CD14-positive monocyte (primary cell): ENCODE data around the gene DGAT2. TPM values are rescaled to one million over a fixed set of nuclear protein-coding genes. Genes with fewer than 3 reads are reported as not detected.

Experiments
- DNase-seq, 3 donors: peaks; one replicate each; pipeline ENCODE4 v3.0.0-alpha.2; 2011 to 2022
- H2AFZ ChIP-seq: 2 replicates; pipeline ENCODE4 v1.6.0; 2012; ENCODE audit warnings: mild to moderate bottlenecking, low read depth, low read length, inconsistent platforms; ENCODE audit not compliant: insufficient read depth, poor library complexity, severe bottlenecking
- H3K27ac ChIP-seq, 2 donors: 1 replicate in 1 of 2; 2 replicates in 1 of 2; pipeline ENCODE4 v1.5.1; 2012 to 2013; ENCODE audit warnings: low read length in 2 of 2, control low read depth in 1 of 2, inconsistent platforms in 1 of 2, low read depth in 1 of 2, mild to moderate bottlenecking in 1 of 2
- H3K27me3 ChIP-seq, 2 donors: one replicate each; pipeline versions ENCODE4 v1.6.0 to v1.6.1; 2011 to 2013; ENCODE audit warnings: low read length in 2 of 2; ENCODE audit not compliant: control insufficient read depth in 2 of 2, insufficient read depth in 2 of 2
- H3K36me3 ChIP-seq, 2 donors: replicated peaks in 1 of 2; 1 replicate in 1 of 2; 2 replicates in 1 of 2; pipeline versions ENCODE4 v1.5.1 to v1.6.1; 2012 to 2013; ENCODE audit warnings: low read length in 2 of 2, control low read depth in 1 of 2, inconsistent platforms in 1 of 2, mild to moderate bottlenecking in 1 of 2; ENCODE audit not compliant: insufficient read depth in 2 of 2, control insufficient read depth in 1 of 2
- H3K4me1 ChIP-seq, 2 donors: 1 replicate in 1 of 2; 2 replicates in 1 of 2; pipeline versions ENCODE4 v1.5.1 to v1.6.1; 2012 to 2013; ENCODE audit warnings: low read length in 2 of 2, control low read depth in 1 of 2, inconsistent platforms in 1 of 2, mild to moderate bottlenecking in 1 of 2, moderate library complexity in 1 of 2; ENCODE audit not compliant: insufficient read depth in 2 of 2, control insufficient read depth in 1 of 2
- H3K4me2 ChIP-seq: replicated peaks from 2 replicates; pipeline ENCODE3; 2012; ENCODE audit warnings: low read length, moderate library complexity, mild to moderate bottlenecking; ENCODE audit not compliant: poor library complexity, severe bottlenecking; ENCODE audit errors: extremely low read depth
- H3K4me3 ChIP-seq, 3 experiments: fragments of 200-600 bp in 1 of 3; sonication (generic) in 1 of 3; replicated peaks in 1 of 3; 1 replicate in 2 of 3; 2 replicates in 1 of 3; pipeline ENCODE4 v1.5.1; 2011 to 2013; ENCODE audit warnings: low read length in 3 of 3, mild to moderate bottlenecking in 3 of 3, control low read depth in 2 of 3, low read depth in 2 of 3, inconsistent platforms in 1 of 3, moderate library complexity in 1 of 3
- H3K79me2 ChIP-seq: 2 replicates; pipeline ENCODE4 v1.6.0; 2012; ENCODE audit warnings: mild to moderate bottlenecking, control low read depth, inconsistent platforms, low read length, moderate library complexity; ENCODE audit not compliant: insufficient read depth
- H3K9ac ChIP-seq: 2 replicates; pipeline ENCODE4 v1.6.0; 2017; ENCODE audit warnings: low read length, mild to moderate bottlenecking; ENCODE audit not compliant: insufficient read depth, poor library complexity, severe bottlenecking
- H3K9me3 ChIP-seq, 2 donors: replicated peaks in 1 of 2; 1 replicate in 1 of 2; 2 replicates in 1 of 2; pipeline versions ENCODE4 v1.5.1 to v1.6.1; 2012 to 2013; ENCODE audit warnings: low read length in 2 of 2, control low read depth in 1 of 2; ENCODE audit not compliant: control insufficient read depth in 1 of 2, insufficient read depth in 1 of 2
- H4K20me1 ChIP-seq: 2 replicates; pipeline ENCODE4 v1.6.0; 2012; ENCODE audit warnings: mild to moderate bottlenecking, low read length, control low read depth, moderate library complexity; ENCODE audit not compliant: insufficient read depth
- H3K27ac Mint-ChIP-seq, 7 donors: one replicate each; pipeline ENCODE4 v1.8.0; 2020; ENCODE audit warnings: mild to moderate bottlenecking in 7 of 7, mixed read lengths in 7 of 7, moderate library complexity in 6 of 7, inconsistent platforms in 2 of 7
- H3K27me3 Mint-ChIP-seq, 3 donors: one replicate each; pipeline ENCODE4 v1.8.0; 2021 to 2022; ENCODE audit warnings: low read depth in 3 of 3, mild to moderate bottlenecking in 3 of 3, mixed read lengths in 3 of 3, moderate library complexity in 3 of 3, inconsistent platforms in 1 of 3
- H3K36me3 Mint-ChIP-seq, 2 donors: one replicate each; pipeline ENCODE4 v1.8.0; 2020; ENCODE audit warnings: mixed read lengths in 2 of 2, inconsistent platforms in 1 of 2, mild to moderate bottlenecking in 1 of 2
- H3K4me1 Mint-ChIP-seq: one replicate; pipeline ENCODE4 v1.8.0; 2020; ENCODE audit warnings: mild to moderate bottlenecking, mixed read lengths
- H3K4me3 Mint-ChIP-seq, 2 donors: one replicate each; pipeline ENCODE4 v1.8.0; 2020; ENCODE audit warnings: mild to moderate bottlenecking in 2 of 2, mixed read lengths in 2 of 2, moderate library complexity in 1 of 2
- H3K9me3 Mint-ChIP-seq, 7 donors: one replicate each; pipeline ENCODE4 v1.8.0; 2020 to 2022; ENCODE audit warnings: mixed read lengths in 7 of 7, mild to moderate bottlenecking in 6 of 7, moderate library complexity in 6 of 7, inconsistent platforms in 2 of 7
- CTCF ChIP-seq: fragments of 200-600 bp; IDR thresholded peaks from one replicate; pipeline ENCODE4 v1.8.0; 2022; ENCODE audit warnings: antibody characterized with exemption, mild to moderate bottlenecking
- WGBS: methylation state at CpG from one replicate; pipeline ENCODE4 v1.1.5; 2013; ENCODE audit warnings: missing lambda C conversion rate; ENCODE audit not compliant: insufficient coverage; 5-methylcytosine and 5-hydroxymethylcytosine counted together
- intact Hi-C, 2 donors: fragments of 100-400 bp; cut with micrococcal nuclease; formaldehyde crosslinking; loops; one replicate each; pipeline versions ENCODE4 v1.15.0 to v1.15.1; 2023
- polyA plus RNA-seq, 3 donors: library from polyadenylated mRNA; depleted of rRNA in 1 of 3; unstranded in 2 of 3; stranded (reverse) in 1 of 3; fragments of 300-500 nt in 2 of 3; fragments of >200 nt in 1 of 3; fragmentation: Illumina TruSeq in 2 of 3; gene quantifications; 1 replicate in 2 of 3; 2 replicates in 1 of 3; pipeline ENCODE4 v1.2.3, GENCODE V29; 2012 to 2021

DGAT2 gene
- polyA plus RNA-seq, 3 donors: 7.0 to 18.4 (median 14.8) TPM

DNA sequence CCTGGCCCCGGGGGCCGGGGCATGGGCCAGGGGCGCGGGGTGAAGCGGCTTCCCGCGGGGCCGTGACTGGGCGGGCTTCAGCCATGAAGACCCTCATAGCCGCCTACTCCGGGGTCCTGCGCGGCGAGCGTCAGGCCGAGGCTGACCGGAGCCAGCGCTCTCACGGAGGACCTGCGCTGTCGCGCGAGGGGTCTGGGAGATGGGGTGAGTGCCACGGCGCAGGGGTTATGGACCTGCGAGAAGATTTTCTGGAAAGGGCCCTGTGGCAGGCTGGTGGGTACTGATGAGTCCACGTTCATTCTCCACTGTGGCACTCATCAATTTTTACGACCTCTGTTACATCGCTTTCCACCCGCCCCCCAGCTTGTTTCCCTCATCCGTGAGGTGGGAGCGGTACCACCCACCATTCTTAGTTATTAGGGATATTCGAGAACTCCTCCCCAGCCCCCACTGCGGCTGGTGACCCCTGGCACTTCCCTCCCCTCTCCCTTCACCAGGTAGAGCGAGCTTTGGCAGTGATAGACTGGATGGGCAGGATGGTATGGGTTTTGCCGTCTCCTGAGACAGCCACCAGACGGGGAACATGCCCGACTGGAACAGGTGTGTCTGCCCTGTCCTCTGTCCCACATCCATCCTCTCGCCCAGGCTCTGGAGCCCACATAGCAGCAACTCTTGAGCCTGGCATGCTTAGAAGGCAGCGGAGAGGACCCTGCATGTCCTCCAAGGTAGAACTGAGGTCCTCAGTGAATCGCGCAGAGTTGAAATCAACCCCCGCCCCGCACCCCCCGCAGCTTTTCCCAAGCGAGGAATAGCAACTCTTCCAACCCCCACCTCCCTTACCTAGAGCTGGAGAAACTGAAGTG, 562 bp downstream of the DGAT2 start:
- peaks cover 21 to 22% of the 10 kb centered on the region in 2 donors for H3K36me3 Mint-ChIP-seq
- H3K4me1 Mint-ChIP-seq: peaks cover 86% of the 10 kb centered on the region
- H3K4me3 ChIP-seq: peak overlapping the region; percentile 48 to 79 (median 62)
- peaks cover 7 to 15% (median 11%) of the 10 kb centered on the region in 3 donors for H3K27me3 Mint-ChIP-seq
- peaks cover 76 to 80% of the 10 kb centered on the region in 2 donors for H3K4me1 ChIP-seq
- peak overlapping the region; percentile 82 for H3K4me2 ChIP-seq
- H2AFZ ChIP-seq: peak overlapping the region; percentile 84
- H3K4me3 Mint-ChIP-seq: peak overlapping the region; percentile 89
- H3K27me3 ChIP-seq: no peaks in the 10 kb centered on the region
- peak overlapping the region; percentile 91 for H3K9ac ChIP-seq
- peak overlapping the region; percentile 75 to 92 (median 87) for H3K27ac Mint-ChIP-seq
- no peaks in the 10 kb centered on the region for H3K9me3 ChIP-seq
- WGBS: 16% methylated on average over 25 of the region's 46 CpGs
- H3K27ac ChIP-seq: peak overlapping the region; percentile 11 to 89
- intact Hi-C loops: no loop called here
- TF ChIP-seq CTCF: no peak
- DNase-seq: no peak
- peaks cover 42% of the 10 kb centered on the region for H3K79me2 ChIP-seq
- no peaks in the 10 kb centered on the region for H4K20me1 ChIP-seq
- no peaks in the 10 kb centered on the region for H3K36me3 ChIP-seq
- H3K9me3 Mint-ChIP-seq: no peaks in the 10 kb centered on the region

- Histone ChIP-seq H3K4me2 (peak overlapping the region; percentile 82), H3K4me1 (peaks cover 85 to 88% of the 10 kb centered on the region in 2 donors), H3K4me3 (peak overlapping the region in 2 of 3 experiments; percentile 1 to 79), H3K36me3 (no peaks in the 10 kb centered on the region), H3K9ac (no peak overlapping the region), H3K27me3 (no peaks in the 10 kb centered on the region), H3K27ac (peak overlapping the region in 1 of 2 donors; percentile 98), H3K9me3 (no peaks in the 10 kb centered on the region), H3K79me2 (peaks cover 49% of the 10 kb centered on the region), H4K20me1 (no peaks in the 10 kb centered on the region), H2AFZ (no peak overlapping the region)
- H3K27ac Mint-ChIP-seq: peak overlapping the region; percentile 46 to 97 (median 94)
- peaks cover 7 to 15% (median 11%) of the 10 kb centered on the region in 3 donors for H3K27me3 Mint-ChIP-seq
- H3K36me3 Mint-ChIP-seq: peaks cover 28 to 29% of the 10 kb centered on the region in 2 donors
- peak overlapping the region; percentile 89 for H3K4me3 Mint-ChIP-seq
- TF ChIP-seq CTCF: no peak
- 40% methylated on average over 1 of the region's 5 CpGs for WGBS
- H3K4me1 Mint-ChIP-seq: peaks cover 89% of the 10 kb centered on the region
- no peak for DNase-seq
- peaks cover 0 to 2% (median 0%) of the 10 kb centered on the region in 7 donors for H3K9me3 Mint-ChIP-seq
- intact Hi-C loops: loop anchor here in 1 of 2 donors (5.0 kb wide), 1 partner anchor 42 kb away; no protein-coding TSS in a partner anchor
Measured at GRCh38 chr11:75770102-75770501, 1.5 kb downstream of the DGAT2 start.
